Vagina (tissue), 2 donors: Measurements from ENCODE around the gene HECW1. TPM values are rescaled to one million over a fixed set of nuclear protein-coding genes. Genes with fewer than 3 reads are reported as not detected.

Experiments
- DNase-seq, 2 donors: peaks; one replicate each; pipeline ENCODE4 v3.0.0-alpha.2; 2017; ENCODE audit errors: extremely low spot score in 2 of 2
- H3K27ac ChIP-seq: fragments of 200-600 bp; sonication (generic); one replicate; pipeline ENCODE4 v1.5.1; 2019
- H3K27me3 ChIP-seq: fragments of 200-600 bp; sonication (generic); one replicate; pipeline ENCODE4 v1.5.1; 2019
- H3K36me3 ChIP-seq, 2 donors: fragments of 200-600 bp; sonication (generic); one replicate each; pipeline ENCODE4 v1.5.1; 2017 to 2019
- H3K4me1 ChIP-seq: fragments of 200-600 bp; sonication (generic); one replicate; pipeline ENCODE4 v1.5.1; 2019
- H3K4me3 ChIP-seq, 2 donors: fragments of 200-600 bp; sonication (generic); 1 replicate in 1 of 2; 2 replicates in 1 of 2; pipeline ENCODE4 v1.5.1; 2016 to 2019
- H3K9me3 ChIP-seq: fragments of 200-600 bp; sonication (generic); one replicate; pipeline ENCODE4 v1.5.1; 2019
- POLR2A ChIP-seq, 2 donors: fragments of 450-650 bp; IDR thresholded peaks; one replicate each; pipeline ENCODE4 v1.6.1; 2017; ENCODE audit warnings: antibody characterized with exemption in 2 of 2, mild to moderate bottlenecking in 2 of 2, moderate library complexity in 2 of 2
- POLR2AphosphoS5 ChIP-seq, 2 donors: sonication (generic); formaldehyde crosslinking; IDR thresholded peaks; one replicate each; pipeline ENCODE4 v1.9.0; 2017; ENCODE audit warnings: antibody characterized with exemption in 2 of 2, mild to moderate bottlenecking in 2 of 2, low read depth in 1 of 2; ENCODE audit not compliant: insufficient read depth in 1 of 2
- intact Hi-C: fragments of 100-400 bp; cut with DNase I; formaldehyde crosslinking; loops from one replicate; pipeline ENCODE4 v1.15.1; 2023
- total RNA-seq: library from RNA; depleted of rRNA; stranded (reverse); fragments of >200 nt; gene quantifications from one replicate; pipeline ENCODE4 v1.2.3, GENCODE V29; 2016
- TF ChIP-seq, protein P1 (sequence below), 3 experiments: fragments of 450-650 bp in 2 of 3; fragments of 200-600 bp in 1 of 3; sonication (generic) in 1 of 3; IDR thresholded peaks; one replicate each; pipeline ENCODE4 v1.5.1; 2017 to 2019; ENCODE audit warnings: antibody characterized with exemption in 3 of 3, mild to moderate bottlenecking in 2 of 3, moderate library complexity in 2 of 3

Gene HECW1
- total RNA-seq, 1 donor from 2014 or later = 2.5 TPM

DNA sequence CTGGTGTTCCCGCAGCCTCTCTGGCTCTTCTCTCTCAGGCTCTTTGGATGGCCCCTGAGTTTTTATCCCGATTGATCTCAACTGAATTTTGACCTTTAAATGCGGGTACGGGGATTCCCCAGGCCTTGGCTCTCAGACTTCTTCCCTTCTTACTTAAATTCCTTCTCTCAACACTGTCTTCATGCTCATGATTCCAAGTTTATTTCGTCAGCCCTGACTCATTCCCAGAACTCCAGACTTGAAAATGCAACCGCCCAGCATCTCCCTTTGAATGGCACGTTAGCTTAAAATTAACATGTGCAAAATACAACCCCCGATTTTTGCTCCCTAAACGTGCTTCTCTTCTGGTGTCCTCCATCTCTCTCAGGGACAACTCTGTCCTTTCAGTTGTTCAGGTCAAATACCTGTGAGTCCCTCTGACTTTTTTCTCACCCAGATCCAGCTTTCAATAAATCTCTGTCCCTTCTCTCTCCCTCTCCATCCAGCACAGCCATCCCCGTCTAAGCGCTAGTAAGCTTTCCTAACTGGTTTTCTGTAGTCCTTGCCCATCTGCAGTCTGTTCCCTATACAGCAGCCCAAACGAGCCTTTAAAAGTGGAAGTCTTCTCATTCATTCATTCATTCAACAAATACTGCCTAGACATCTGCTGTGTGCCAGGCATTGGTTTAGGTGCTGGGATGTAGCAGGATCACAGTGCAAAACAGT, 7.1 kb downstream of the HECW1 start:
- intact Hi-C loops = no loop called here
- TF ChIP-seq, protein P1, sequence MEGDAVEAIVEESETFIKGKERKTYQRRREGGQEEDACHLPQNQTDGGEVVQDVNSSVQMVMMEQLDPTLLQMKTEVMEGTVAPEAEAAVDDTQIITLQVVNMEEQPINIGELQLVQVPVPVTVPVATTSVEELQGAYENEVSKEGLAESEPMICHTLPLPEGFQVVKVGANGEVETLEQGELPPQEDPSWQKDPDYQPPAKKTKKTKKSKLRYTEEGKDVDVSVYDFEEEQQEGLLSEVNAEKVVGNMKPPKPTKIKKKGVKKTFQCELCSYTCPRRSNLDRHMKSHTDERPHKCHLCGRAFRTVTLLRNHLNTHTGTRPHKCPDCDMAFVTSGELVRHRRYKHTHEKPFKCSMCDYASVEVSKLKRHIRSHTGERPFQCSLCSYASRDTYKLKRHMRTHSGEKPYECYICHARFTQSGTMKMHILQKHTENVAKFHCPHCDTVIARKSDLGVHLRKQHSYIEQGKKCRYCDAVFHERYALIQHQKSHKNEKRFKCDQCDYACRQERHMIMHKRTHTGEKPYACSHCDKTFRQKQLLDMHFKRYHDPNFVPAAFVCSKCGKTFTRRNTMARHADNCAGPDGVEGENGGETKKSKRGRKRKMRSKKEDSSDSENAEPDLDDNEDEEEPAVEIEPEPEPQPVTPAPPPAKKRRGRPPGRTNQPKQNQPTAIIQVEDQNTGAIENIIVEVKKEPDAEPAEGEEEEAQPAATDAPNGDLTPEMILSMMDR (IDR thresholded peaks at IDR 0.05) = no peak
- TF ChIP-seq POLR2AphosphoS5 (IDR thresholded peaks at IDR 0.05; ENCODE audit: insufficient read depth in 1 of 2, low read depth in 1 of 2) (no peak), POLR2A (IDR thresholded peaks at IDR 0.05) (no peak)

DNA sequence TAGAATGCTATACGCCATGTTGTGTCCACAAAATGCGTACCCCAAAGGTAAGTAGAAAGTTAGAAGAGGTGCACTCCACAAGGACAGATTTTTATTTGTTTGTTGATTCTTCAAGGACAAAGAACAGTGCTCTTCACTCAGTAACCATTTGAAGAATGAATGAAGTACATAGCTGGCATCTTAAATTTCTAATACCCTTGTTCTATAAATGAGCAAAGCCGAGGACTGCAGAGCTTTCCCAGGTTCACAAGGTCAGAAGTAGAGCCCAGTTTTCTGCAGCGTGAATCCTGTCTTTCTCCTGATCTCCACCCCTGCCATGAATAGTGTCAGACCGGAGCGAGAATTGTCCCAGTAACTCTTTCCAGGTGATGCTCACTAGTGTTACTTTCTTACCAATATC, 9.5 kb downstream of the HECW1 start:
- no peak for DNase-seq

More for the DNA sequence above, 7.1 kb downstream of the HECW1 start:
- Histone ChIP-seq H3K27me3 (no peaks in the 10 kb centered on the region), H3K9me3 (no peaks in the 10 kb centered on the region), H3K36me3 (no peaks in the 10 kb centered on the region), H3K4me1 (no peaks in the 10 kb centered on the region), H3K4me3 (no peak overlapping the region), H3K27ac (no peak overlapping the region)
- no peak for DNase-seq

DNA sequence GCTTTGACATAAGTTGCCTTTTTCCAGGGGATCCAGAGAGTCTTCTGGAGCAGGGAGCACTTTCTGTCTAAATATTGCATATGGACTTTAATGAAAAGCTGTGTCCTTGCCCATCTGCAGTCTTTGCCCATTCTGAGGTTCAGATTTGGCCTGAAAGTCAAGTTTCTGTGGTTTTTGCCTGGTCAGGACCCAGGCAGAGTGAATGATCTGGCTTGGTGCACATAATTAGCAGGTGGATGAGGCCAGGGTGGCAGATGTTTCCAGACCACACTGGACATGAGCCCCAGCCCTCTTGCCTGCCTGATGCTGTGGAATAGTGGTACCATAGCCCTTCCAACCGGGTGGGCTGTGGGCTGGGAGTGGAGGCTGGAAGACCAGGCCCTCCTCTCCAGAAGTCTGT, 11.0 kb downstream of the HECW1 start:
- DNase-seq = no peak
- H3K27me3 ChIP-seq = no peaks in the 10 kb centered on the region
- H3K4me1 ChIP-seq = no peaks in the 10 kb centered on the region
- H3K27ac ChIP-seq = no peak overlapping the region
- no peaks in the 10 kb centered on the region for H3K9me3 ChIP-seq
- no peak overlapping the region for H3K4me3 ChIP-seq
- H3K36me3 ChIP-seq = no peaks in the 10 kb centered on the region
- intact Hi-C loops = no loop called here
- no peak for TF ChIP-seq POLR2AphosphoS5 (IDR thresholded peaks at IDR 0.05; ENCODE audit: insufficient read depth in 1 of 2, low read depth in 1 of 2)
- no peak for TF ChIP-seq POLR2A (IDR thresholded peaks at IDR 0.05)
- TF ChIP-seq, protein P1 (IDR thresholded peaks at IDR 0.05) = no peak

More for the DNA sequence above, 9.5 kb downstream of the HECW1 start:
- TF ChIP-seq, protein P1 (IDR thresholded peaks at IDR 0.05) = no peak
- TF ChIP-seq POLR2AphosphoS5 (IDR thresholded peaks at IDR 0.05; ENCODE audit: insufficient read depth in 1 of 2, low read depth in 1 of 2) = no peak
- TF ChIP-seq POLR2A (IDR thresholded peaks at IDR 0.05) = no peak
- Histone ChIP-seq H3K27ac (no peak overlapping the region), H3K4me3 (no peak overlapping the region), H3K27me3 (no peaks in the 10 kb centered on the region), H3K36me3 (no peaks in the 10 kb centered on the region), H3K4me1 (no peaks in the 10 kb centered on the region), H3K9me3 (no peaks in the 10 kb centered on the region)
- intact Hi-C loops = no loop called here

DNA sequence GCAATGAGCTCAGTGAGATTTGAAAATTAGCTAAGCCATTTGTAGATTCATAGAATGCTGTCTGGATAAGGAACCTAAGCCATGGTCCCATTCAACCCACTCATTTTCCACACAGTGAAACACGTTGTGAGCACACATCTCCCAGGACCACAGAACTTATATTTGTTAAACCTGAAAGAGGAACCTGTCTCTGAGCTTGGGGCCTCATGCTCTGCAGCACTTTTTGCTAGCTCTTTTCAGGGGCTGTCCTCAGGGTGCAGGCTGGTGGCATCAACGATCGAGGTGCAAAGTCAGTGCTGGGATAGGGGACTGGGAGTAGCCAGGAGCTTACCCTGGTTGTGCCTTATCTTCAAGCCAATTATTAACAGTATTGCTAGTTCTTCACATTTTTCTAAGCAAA, 11.9 kb downstream of the HECW1 start:
- TF ChIP-seq POLR2A (IDR thresholded peaks at IDR 0.05) (no peak), POLR2AphosphoS5 (IDR thresholded peaks at IDR 0.05; ENCODE audit: insufficient read depth in 1 of 2, low read depth in 1 of 2) (no peak)
- TF ChIP-seq, protein P1 (IDR thresholded peaks at IDR 0.05) = no peak
- no peak overlapping the region for H3K4me3 ChIP-seq
- no peak for DNase-seq
- intact Hi-C loops = no loop called here
- no peak overlapping the region for H3K27ac ChIP-seq
- no peaks in the 10 kb centered on the region for H3K9me3 ChIP-seq
- H3K4me1 ChIP-seq = no peaks in the 10 kb centered on the region
- no peaks in the 10 kb centered on the region for H3K36me3 ChIP-seq
- no peaks in the 10 kb centered on the region for H3K27me3 ChIP-seq

DNA sequence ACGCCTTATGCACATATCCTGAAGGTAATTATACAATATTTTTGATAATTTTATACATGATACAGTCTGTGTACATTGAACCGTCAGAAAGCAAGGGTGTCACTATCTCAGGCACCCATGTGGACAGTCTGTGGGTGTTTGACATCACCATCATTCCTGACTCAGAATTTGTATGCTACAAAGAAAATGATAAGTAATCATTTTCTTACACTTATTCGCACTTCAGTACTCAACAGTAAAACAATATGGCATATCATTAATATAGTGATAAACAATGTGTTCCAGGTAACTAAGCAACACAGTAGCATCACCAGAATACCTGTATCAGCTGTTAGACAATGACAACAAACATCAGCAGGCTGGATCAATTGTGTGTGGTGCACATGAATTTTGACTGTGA, 17.9 kb downstream of the HECW1 start:
- intact Hi-C loops = no loop called here
- H3K9me3 ChIP-seq = no peaks in the 10 kb centered on the region
- TF ChIP-seq POLR2A (IDR thresholded peaks at IDR 0.05) (no peak), POLR2AphosphoS5 (IDR thresholded peaks at IDR 0.05; ENCODE audit: insufficient read depth in 1 of 2, low read depth in 1 of 2) (no peak)
- TF ChIP-seq, protein P1 (IDR thresholded peaks at IDR 0.05) = no peak
- no peak overlapping the region for H3K4me3 ChIP-seq
- H3K36me3 ChIP-seq = no peaks in the 10 kb centered on the region
- no peaks in the 10 kb centered on the region for H3K27me3 ChIP-seq
- no peak for DNase-seq
- no peak overlapping the region for H3K27ac ChIP-seq
- H3K4me1 ChIP-seq = no peaks in the 10 kb centered on the region
